HG02678 (cell line): ENCODE data around the gene GRIK1.

Source experiments
- ATAC-seq: cut with Tn5 transposase; IDR thresholded peaks from one replicate; pipeline ENCODE4 v1.9.1; 2021; ENCODE audit warnings: mild to moderate bottlenecking, moderate library complexity; ENCODE audit not compliant: unreplicated experiment

Gene GRIK1

GRCh38 chr21:29832217-29832616, 107.6 kb downstream of the GRIK1 start:
- no peak for ATAC-seq

- ATAC-seq = no peak
Observed at GRCh38 chr21:29829564-29830275, 110.1 kb downstream of the GRIK1 start.

GRCh38 chr21:29827647-29828046, 112.1 kb downstream of the GRIK1 start:
- ATAC-seq = no peak

GRCh38 chr21:29827236-29827635, 112.6 kb downstream of the GRIK1 start:
- no peak for ATAC-seq

- ATAC-seq = no peak
Observed at GRCh38 chr21:29826386-29826785, 113.4 kb downstream of the GRIK1 start.

GRCh38 chr21:29825936-29826335, 113.9 kb downstream of the GRIK1 start:
- ATAC-seq = no peak

- no peak for ATAC-seq
Observed at GRCh38 chr21:29825345-29825744, 114.5 kb downstream of the GRIK1 start.

GRCh38 chr21:29822064-29822463, 117.7 kb downstream of the GRIK1 start:
- no peak for ATAC-seq

- ATAC-seq = no peak
Observed at GRCh38 chr21:29821230-29821629, 118.6 kb downstream of the GRIK1 start.

- ATAC-seq = no peak
Observed at GRCh38 chr21:29819675-29820326, 120.0 kb downstream of the GRIK1 start.

GRCh38 chr21:29818383-29818921, 121.3 kb downstream of the GRIK1 start:
- ATAC-seq = no peak

- ATAC-seq = no peak
Observed at GRCh38 chr21:29817450-29817849, 122.3 kb downstream of the GRIK1 start.

GRCh38 chr21:29812947-29813346, 126.8 kb downstream of the GRIK1 start:
- no peak for ATAC-seq

GRCh38 chr21:29810871-29811270, 128.9 kb downstream of the GRIK1 start:
- no peak for ATAC-seq

GRCh38 chr21:29808153-29808552, 131.6 kb downstream of the GRIK1 start:
- no peak for ATAC-seq

GRCh38 chr21:29805105-29805504, 134.7 kb downstream of the GRIK1 start:
- ATAC-seq = no peak

GRCh38 chr21:29803191-29803590, 136.6 kb downstream of the GRIK1 start:
- no peak for ATAC-seq

- ATAC-seq = no peak
Observed at GRCh38 chr21:29801122-29801521, 138.7 kb downstream of the GRIK1 start.

GRCh38 chr21:29800056-29800455, 139.7 kb downstream of the GRIK1 start:
- ATAC-seq = no peak

GRCh38 chr21:29798840-29799239, 141.0 kb downstream of the GRIK1 start:
- ATAC-seq = no peak

GRCh38 chr21:29797155-29797554, 142.6 kb downstream of the GRIK1 start:
- ATAC-seq = no peak

- no peak for ATAC-seq
Observed at GRCh38 chr21:29793712-29794111, 146.1 kb downstream of the GRIK1 start.
